ENCODE data around the gene LY6G5C.
"Not testable (repeated sequence)": the region's sequence is repeated elsewhere in the genome, so short reads cannot be mapped to it uniquely, and the experiment has no call there.

LY6G5C gene

DNA sequence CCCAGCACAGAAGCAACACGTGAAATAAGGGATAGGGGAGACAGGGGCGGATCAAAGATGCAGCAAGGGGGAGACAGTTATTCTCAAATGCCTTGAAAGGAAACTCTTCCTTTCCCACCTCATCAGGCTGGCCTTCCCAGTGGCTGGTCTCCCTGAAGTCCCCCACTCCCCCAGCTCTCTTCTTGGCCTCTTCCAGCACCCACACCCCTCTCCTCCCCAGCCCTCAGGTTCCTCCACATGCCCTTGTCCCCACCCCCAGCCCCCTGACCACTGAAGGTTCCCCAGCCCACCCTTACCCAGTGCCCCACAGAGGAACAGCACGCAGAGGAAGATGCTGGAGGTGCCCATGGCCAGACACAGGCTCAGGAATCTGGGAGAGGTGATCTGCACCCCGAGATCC is 32.6 kb upstream of the LY6G5C start:
- TF ChIP-seq SUZ12 (IDR thresholded peaks at IDR 0.05; ENCODE audit: extremely low read depth, insufficient read depth, insufficient read length): no peak
- no peak for TF ChIP-seq YY1 (IDR thresholded peaks at IDR 0.05; ENCODE audit: insufficient read depth, insufficient read length)
- TF ChIP-seq ZNF274 (IDR thresholded peaks at IDR 0.05; ENCODE audit: low read depth, low read length): no peak
- DNase-seq (ENCODE audit: low read depth, low spot score): no peak
- no peak overlapping the region for H3K4me3 ChIP-seq (ENCODE audit: insufficient read length, low read depth)
- no peaks in the 10 kb centered on the region for H3K9me3 ChIP-seq (ENCODE audit: insufficient read depth, low read length)
- peaks cover 6% of the 10 kb centered on the region for H3K4me1 ChIP-seq (ENCODE audit: insufficient read depth, insufficient read length)
- no peaks in the 10 kb centered on the region for H3K36me3 ChIP-seq (ENCODE audit: insufficient read depth, insufficient read length, low read length)
- no peak overlapping the region for H3K9ac ChIP-seq (ENCODE audit: insufficient read length, low read depth)
- no peaks in the 10 kb centered on the region for H3K27me3 ChIP-seq (ENCODE audit: insufficient read depth, insufficient read length)

DNA sequence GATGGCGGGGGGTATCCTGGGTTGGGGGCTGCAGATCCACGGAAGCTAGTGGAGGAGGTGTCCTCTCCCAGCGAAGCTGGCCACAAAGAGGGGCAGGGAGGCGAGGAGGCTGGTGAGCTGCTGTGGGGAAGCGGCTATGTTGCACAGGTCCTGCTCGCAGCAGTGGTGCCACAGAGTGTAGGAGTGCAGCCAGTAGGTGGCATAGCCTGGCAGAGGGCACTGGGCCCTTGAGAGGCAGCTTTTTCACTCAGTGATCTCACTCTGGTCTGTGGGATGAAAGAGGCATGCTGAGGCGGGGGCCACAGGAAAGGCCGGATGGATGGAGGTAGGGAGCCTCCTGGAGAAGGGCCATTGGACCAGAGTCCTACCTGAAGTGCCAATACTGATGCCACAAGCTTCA is 31.4 kb upstream of the LY6G5C start:
- H3K36me3 ChIP-seq (ENCODE audit: insufficient read depth, insufficient read length, low read length): no peaks in the 10 kb centered on the region
- peaks cover 6% of the 10 kb centered on the region for H3K4me1 ChIP-seq (ENCODE audit: insufficient read depth, insufficient read length)
- no peak overlapping the region for H3K4me3 ChIP-seq (ENCODE audit: insufficient read length, low read depth)
- no peak overlapping the region for H3K9ac ChIP-seq (ENCODE audit: insufficient read length, low read depth)
- no peak for TF ChIP-seq YY1 (IDR thresholded peaks at IDR 0.05; ENCODE audit: insufficient read depth, insufficient read length)
- no peak for TF ChIP-seq ZNF274 (IDR thresholded peaks at IDR 0.05; ENCODE audit: low read depth, low read length)
- no peak for TF ChIP-seq SUZ12 (IDR thresholded peaks at IDR 0.05; ENCODE audit: extremely low read depth, insufficient read depth, insufficient read length)
- no peak for DNase-seq (ENCODE audit: low read depth, low spot score)
- H3K9me3 ChIP-seq (ENCODE audit: insufficient read depth, low read length): no peaks in the 10 kb centered on the region
- no peaks in the 10 kb centered on the region for H3K27me3 ChIP-seq (ENCODE audit: insufficient read depth, insufficient read length)

DNA sequence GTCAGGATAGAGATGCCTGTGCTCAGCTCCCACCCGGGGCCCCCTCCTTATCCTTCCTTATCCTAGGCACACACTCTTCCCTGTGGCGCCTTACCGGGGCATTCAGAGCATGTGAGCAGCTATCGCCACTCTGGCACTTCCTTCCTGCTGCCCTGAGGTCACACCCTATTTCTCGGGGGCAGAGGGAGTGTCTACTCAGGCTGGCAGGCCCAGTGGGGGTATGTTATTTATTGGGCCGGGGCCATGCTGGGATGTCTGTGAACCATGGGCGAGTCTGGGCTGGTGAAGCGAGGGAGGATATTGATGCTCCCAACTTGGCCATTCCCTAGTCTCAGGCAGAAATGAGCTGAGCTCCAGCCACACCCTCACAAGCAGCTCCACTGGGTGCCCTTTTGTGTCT is 30.4 kb upstream of the LY6G5C start:
- H3K4me3 ChIP-seq (ENCODE audit: insufficient read length, low read depth): no peak overlapping the region
- peaks cover 6% of the 10 kb centered on the region for H3K4me1 ChIP-seq (ENCODE audit: insufficient read depth, insufficient read length)
- no peaks in the 10 kb centered on the region for H3K36me3 ChIP-seq (ENCODE audit: insufficient read depth, insufficient read length, low read length)
- H3K9ac ChIP-seq (ENCODE audit: insufficient read length, low read depth): no peak overlapping the region
- H3K9me3 ChIP-seq (ENCODE audit: insufficient read depth, low read length): no peaks in the 10 kb centered on the region
- TF ChIP-seq ZNF274 (IDR thresholded peaks at IDR 0.05; ENCODE audit: low read depth, low read length) (no peak), YY1 (IDR thresholded peaks at IDR 0.05; ENCODE audit: insufficient read depth, insufficient read length) (no peak), SUZ12 (IDR thresholded peaks at IDR 0.05; ENCODE audit: extremely low read depth, insufficient read depth, insufficient read length) (no peak)
- no peaks in the 10 kb centered on the region for H3K27me3 ChIP-seq (ENCODE audit: insufficient read depth, insufficient read length)
- DNase-seq (ENCODE audit: low read depth, low spot score): no peak

DNA sequence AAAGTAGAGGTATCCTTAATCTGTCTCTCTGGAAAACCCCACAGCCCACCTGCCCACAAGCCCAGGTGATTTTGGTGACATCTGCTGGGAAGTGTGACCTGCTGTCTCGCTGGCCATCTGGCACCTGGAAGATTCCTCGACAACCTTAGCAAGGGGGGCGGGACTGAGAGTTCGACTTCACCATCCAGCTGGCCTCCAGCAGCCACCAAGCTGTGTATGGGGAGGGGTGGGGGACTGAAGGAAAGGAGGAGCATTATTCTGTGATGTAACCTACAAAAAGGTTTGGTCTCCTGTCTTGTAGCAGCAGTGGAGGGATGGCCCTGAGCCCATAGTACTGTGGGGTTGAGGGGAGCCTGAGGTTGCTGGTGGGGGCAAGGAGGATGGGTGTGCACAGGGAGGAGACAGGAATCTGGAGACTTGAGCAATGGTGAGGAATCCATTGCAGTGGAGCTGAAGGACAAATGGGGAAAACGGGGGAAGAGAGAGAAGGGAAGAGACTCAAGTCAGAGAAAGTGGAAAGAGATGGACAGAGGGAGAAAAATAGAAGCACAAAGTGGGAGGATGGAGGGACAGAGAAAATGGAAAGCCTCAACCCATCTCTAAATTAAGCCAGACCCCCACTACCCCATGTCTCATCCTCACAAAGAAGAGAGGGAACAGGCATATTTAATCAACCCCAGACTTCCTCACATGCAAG is 29.8 kb upstream of the LY6G5C start:
- no peak for TF ChIP-seq YY1 (IDR thresholded peaks at IDR 0.05; ENCODE audit: insufficient read depth, insufficient read length)
- no peaks in the 10 kb centered on the region for H3K9me3 ChIP-seq (ENCODE audit: insufficient read depth, low read length)
- peaks cover 6% of the 10 kb centered on the region for H3K4me1 ChIP-seq (ENCODE audit: insufficient read depth, insufficient read length)
- H3K4me3 ChIP-seq (ENCODE audit: insufficient read length, low read depth): no peak overlapping the region
- no peaks in the 10 kb centered on the region for H3K36me3 ChIP-seq (ENCODE audit: insufficient read depth, insufficient read length, low read length)
- no peak for DNase-seq (ENCODE audit: low read depth, low spot score)
- no peaks in the 10 kb centered on the region for H3K27me3 ChIP-seq (ENCODE audit: insufficient read depth, insufficient read length)
- H3K9ac ChIP-seq (ENCODE audit: insufficient read length, low read depth): no peak overlapping the region

- H3K4me1 ChIP-seq (ENCODE audit: insufficient read depth, insufficient read length); H3K9me3 ChIP-seq (ENCODE audit: insufficient read depth, low read length); H3K9ac ChIP-seq (ENCODE audit: insufficient read length, low read depth); H3K4me3 ChIP-seq (ENCODE audit: insufficient read length, low read depth); H3K36me3 ChIP-seq (ENCODE audit: insufficient read depth, insufficient read length, low read length); H3K27me3 ChIP-seq (ENCODE audit: insufficient read depth, insufficient read length); DNase-seq (ENCODE audit: low read depth, low spot score): not testable (repeated sequence)
Measured at GRCh38 chr6:31709157-31709556, 28.3 kb upstream of the LY6G5C start.

DNA sequence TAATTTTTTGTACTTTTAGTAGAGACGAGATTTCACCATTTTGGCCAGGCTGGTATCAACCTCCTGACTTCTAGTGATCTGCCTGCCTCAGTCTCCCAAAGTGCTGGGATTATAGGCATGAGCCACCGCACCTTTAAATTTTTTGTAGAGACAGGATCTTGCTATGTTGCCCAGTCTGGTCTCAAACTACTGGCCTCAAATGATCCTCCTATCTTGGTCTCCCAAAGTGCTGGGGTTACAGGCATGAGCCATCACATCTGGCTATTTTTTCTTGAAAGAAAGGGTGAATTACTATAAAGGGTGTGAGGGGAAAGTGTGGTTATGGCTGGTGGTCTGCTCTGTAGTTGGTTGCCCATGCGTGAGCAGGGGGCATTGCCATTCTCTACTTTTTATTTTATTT is 27.4 kb upstream of the LY6G5C start:
- Histone ChIP-seq H3K4me1 (ENCODE audit: insufficient read depth, insufficient read length) (no peaks in the 10 kb centered on the region), H3K36me3 (ENCODE audit: insufficient read depth, insufficient read length, low read length) (no peaks in the 10 kb centered on the region), H3K9ac (ENCODE audit: insufficient read length, low read depth) (no peak overlapping the region), H3K27me3 (ENCODE audit: insufficient read depth, insufficient read length) (no peaks in the 10 kb centered on the region), H3K4me3 (ENCODE audit: insufficient read length, low read depth) (no peak overlapping the region), H3K9me3 (ENCODE audit: insufficient read depth, low read length) (no peaks in the 10 kb centered on the region)
- DNase-seq (ENCODE audit: low read depth, low spot score): no peak
- TF ChIP-seq YY1 (IDR thresholded peaks at IDR 0.05; ENCODE audit: insufficient read depth, insufficient read length): no peak
- TF ChIP-seq SUZ12 (IDR thresholded peaks at IDR 0.05; ENCODE audit: extremely low read depth, insufficient read depth, insufficient read length): no peak
- TF ChIP-seq ZNF274 (IDR thresholded peaks at IDR 0.05; ENCODE audit: low read depth, low read length): no peak

DNA sequence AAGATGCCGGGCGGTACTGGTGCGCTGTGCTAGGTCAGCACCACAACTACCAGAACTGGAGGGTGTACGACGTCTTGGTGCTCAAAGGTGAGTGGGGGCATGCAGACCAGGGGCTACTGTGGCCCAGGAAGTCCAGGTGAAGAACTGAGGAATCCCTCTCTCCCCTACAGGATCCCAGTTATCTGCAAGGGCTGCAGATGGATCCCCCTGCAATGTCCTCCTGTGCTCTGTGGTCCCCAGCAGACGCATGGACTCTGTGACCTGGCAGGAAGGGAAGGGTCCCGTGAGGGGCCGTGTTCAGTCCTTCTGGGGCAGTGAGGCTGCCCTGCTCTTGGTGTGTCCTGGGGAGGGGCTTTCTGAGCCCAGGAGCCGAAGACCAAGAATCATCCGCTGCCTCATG is 26.8 kb upstream of the LY6G5C start:
- H3K9me3 ChIP-seq (ENCODE audit: insufficient read depth, low read length): no peaks in the 10 kb centered on the region
- no peaks in the 10 kb centered on the region for H3K4me1 ChIP-seq (ENCODE audit: insufficient read depth, insufficient read length)
- no peak for DNase-seq (ENCODE audit: low read depth, low spot score)
- no peak overlapping the region for H3K9ac ChIP-seq (ENCODE audit: insufficient read length, low read depth)
- no peaks in the 10 kb centered on the region for H3K27me3 ChIP-seq (ENCODE audit: insufficient read depth, insufficient read length)
- no peaks in the 10 kb centered on the region for H3K36me3 ChIP-seq (ENCODE audit: insufficient read depth, insufficient read length, low read length)
- H3K4me3 ChIP-seq (ENCODE audit: insufficient read length, low read depth): no peak overlapping the region
- TF ChIP-seq ZNF274 (IDR thresholded peaks at IDR 0.05; ENCODE audit: low read depth, low read length): no peak
- no peak for TF ChIP-seq YY1 (IDR thresholded peaks at IDR 0.05; ENCODE audit: insufficient read depth, insufficient read length)
- TF ChIP-seq SUZ12 (IDR thresholded peaks at IDR 0.05; ENCODE audit: extremely low read depth, insufficient read depth, insufficient read length): no peak

DNA sequence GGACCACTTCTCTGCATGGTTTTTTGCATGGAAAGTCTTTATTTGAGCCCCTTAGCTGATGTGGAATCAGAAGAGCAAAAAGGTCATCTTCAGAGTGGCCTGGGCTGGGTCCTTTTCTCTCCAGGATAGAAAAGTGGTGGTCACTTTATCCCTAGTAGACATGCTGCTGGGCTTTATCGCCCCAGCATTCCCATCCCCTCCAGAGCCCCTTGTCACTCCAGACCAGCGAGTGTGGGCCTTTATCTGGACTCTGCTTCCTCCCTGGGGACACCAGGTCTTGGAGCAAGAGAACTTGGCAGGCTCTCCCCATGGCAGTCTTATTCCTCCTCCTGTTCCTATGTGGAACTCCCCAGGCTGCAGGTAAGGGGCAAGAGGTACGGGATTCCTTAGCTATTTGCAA is 25.7 kb upstream of the LY6G5C start, which contains the start of gene LY6G6F:
TSS of gene LY6G6F (plus strand) at position 268 of the 400 bp plus-strand sequence. CDS start at position 309, 41 bp downstream.
- TF ChIP-seq ZNF274 (IDR thresholded peaks at IDR 0.05; ENCODE audit: low read depth, low read length) (no peak), SUZ12 (IDR thresholded peaks at IDR 0.05; ENCODE audit: extremely low read depth, insufficient read depth, insufficient read length) (no peak), YY1 (IDR thresholded peaks at IDR 0.05; ENCODE audit: insufficient read depth, insufficient read length) (no peak)
- no peak within 1 kb of the TSS for H3K4me3 ChIP-seq (ENCODE audit: insufficient read length, low read depth)
- peaks cover 4% of the 10 kb centered on the region for H3K36me3 ChIP-seq (ENCODE audit: insufficient read depth, insufficient read length, low read length)
- H3K27me3 ChIP-seq (ENCODE audit: insufficient read depth, insufficient read length): no peaks in the 10 kb centered on the region
- H3K9ac ChIP-seq (ENCODE audit: insufficient read length, low read depth): no peak within 1 kb of the TSS
- DNase-seq (ENCODE audit: low read depth, low spot score): no peak
- H3K9me3 ChIP-seq (ENCODE audit: insufficient read depth, low read length): no peaks in the 10 kb centered on the region
- peaks cover 4% of the 10 kb centered on the region for H3K4me1 ChIP-seq (ENCODE audit: insufficient read depth, insufficient read length)

All from NT2/D1 (cell line).